HG03175 (cell line): ENCODE data around the gene BNC2.

Experiments
- ATAC-seq: cut with Tn5 transposase; IDR thresholded peaks from one replicate; pipeline ENCODE4 v1.9.1; 2021; ENCODE audit warnings: mild to moderate bottlenecking, moderate library complexity; ENCODE audit not compliant: unreplicated experiment

Gene BNC2

DNA sequence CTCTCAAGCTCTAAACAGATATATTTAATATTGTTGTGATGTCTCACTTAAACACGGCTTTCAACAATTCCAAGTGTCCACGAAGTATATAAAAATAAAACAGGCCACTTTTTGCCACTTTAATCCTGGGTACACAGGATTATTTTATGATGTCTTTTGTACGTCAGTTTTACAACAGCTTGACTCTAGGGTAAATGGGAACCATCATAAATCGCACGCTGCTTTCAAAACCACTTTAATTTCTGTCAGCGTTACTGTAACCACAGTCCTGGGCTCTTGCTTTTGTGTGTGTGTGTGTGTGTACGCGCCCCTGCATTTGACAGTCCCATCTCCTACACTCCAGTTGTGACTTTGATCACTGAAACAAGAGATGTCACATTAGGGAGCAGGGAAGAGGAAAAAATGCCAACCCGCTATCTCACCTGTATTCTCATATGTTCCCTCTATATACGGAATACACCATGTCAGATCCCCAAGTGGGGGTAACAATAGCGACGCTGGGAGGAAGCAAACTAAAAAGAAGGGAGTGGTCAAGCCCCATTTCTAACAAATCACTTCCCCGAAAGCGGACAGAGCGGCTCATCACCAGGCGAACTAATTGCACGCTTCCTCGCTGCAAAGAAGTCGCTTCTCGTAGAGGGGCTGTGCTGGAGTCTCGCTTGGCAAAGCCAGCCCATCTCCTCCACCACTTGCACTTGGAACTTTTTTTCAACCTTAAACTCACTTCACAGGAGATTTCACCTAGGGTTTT, 1.2 kb downstream of the BNC2 start:
- no peak for ATAC-seq

DNA sequence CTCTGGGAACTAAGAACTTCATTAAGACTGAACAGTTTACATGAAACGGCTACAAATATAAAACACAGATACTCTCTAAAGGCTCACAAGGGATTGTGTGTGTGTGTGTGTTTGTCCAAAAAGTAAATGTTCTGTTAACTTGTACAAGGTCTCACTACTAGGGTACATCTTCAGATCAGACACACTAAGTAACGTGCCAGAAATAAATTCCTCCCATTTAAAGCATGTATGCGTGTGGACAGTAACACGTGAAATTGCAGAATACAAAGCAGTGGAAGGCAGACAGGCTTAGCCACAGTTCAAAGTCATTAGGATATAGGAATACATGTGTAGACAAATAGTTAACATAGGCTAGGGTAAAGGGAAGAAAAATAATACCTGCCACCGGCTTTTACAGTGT, 1.8 kb downstream of the BNC2 start:
- no peak for ATAC-seq

DNA sequence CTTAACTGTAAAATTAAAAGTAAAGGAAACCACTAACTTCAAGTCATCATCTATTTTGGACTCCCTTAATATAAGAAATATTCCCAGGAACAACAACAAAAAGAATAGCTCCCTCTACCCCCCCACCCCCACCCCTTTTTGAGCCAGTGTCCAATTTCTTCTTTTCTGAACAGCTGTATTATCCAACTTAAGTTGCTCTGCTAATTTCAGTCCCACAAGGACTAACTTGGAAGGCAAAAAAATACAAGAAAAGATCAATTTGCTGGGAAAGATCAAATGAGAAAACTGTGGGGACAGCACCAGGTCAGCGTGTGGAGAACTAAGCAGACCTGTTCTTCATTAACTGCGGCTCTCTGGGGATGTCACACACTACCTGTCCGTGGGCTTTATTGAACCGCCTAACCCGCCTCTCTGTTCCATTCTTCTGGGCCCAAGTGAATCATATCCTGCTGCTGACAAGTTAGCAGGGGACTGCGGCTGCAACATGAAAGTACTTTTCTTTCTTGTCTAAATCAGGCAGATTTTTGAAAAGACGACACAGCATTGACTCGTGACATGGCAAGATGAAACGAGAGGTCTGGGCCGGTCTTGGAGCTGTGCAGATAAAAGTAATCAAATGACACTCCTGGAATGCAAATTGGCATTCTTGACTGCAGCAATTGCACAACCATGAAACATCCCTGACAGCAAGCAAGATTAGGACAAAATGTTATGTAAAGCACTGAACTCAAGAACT, 2.7 kb downstream of the BNC2 start:
- ATAC-seq = no peak

DNA sequence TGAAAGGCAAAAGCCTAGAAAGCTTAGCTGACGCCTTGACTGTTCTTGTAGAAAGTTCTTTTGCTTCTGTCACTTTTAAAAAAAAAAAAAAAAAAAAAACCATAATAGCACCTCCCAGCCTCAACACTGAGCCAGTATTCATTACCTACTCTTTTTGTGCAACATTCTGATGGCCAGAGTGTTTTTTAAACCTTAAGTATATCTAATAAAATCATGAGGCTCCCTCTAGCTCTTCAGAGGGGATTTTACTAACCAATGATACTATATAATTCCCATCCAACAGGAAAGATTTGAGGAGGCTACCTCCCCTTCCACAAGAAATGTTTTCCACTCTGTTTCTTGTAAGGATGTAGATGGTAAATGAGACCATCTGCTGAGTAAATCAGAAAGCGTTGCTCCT, 3.9 kb downstream of the BNC2 start:
- ATAC-seq = no peak

DNA sequence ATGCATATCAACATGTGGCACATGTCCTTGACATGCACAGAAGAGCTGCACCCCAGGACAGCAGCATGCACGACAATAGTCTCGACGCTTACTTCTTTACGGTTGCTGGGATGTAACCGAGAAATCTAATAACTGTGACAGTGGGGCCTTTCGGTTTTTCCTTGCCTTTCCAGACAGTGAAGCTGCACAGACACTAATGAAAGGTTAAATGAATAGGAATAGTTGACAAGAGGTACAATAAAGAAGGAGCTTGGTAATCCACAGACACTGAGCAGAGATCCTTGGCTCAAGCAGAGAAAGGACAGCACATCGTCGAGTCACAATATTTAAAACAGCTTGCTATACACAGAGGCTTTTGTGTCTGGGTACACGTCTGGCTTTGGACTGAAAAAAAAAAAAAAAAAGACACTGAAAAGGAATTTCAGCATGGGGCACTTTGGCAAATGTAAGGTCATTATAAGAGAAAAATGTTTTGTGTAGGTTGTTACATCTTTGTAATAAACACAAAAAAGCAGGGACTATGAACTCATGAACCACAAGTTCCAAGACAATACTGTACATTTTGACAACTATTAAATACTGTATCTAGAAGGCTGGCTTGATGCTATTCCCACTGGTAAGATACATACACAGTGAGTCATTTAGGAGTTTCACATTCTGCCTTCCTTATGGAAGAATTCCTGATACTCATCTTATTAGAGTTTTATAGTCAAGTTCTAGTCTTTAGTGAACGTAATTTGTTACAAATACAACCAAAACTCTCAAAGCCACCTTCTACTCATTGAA, 5.6 kb downstream of the BNC2 start:
- ATAC-seq = no peak

DNA sequence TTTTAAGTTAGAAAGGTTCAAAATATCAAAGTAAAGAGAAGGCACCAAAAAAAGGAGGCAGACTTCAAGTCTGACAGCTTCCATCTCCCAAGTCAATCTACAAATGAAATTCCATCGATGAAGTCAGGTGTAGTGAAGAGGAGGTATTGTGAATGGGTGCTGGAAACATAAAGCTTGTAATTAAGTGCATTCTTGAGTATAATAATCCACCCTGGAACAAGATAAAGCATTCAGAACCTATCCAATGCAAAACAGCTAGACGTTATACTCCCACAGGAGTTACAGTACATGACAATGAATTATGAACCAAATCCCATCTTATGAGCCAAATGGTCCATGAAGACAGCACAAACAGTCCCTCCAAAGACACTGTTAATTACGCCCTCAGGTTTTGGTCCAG, 22.3 kb downstream of the BNC2 start:
- no peak for ATAC-seq

DNA sequence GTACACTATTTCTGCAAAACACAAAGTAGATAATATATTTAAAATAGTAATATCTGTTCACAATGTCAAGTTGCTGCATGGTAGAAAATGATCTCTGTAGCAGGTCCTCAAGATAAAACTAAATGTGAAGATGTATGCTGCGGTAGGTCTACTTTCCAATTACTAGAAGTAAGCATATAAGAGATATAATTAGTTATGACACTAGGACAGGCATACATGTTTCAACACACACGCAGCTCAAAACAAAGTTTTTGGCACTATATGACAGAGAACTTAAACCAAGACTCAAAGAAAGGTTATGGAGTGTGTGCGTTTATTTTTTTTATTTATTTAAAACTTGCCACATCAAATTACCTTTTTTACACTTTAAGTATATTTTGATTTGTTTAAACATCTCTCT, 23.5 kb downstream of the BNC2 start:
- no peak for ATAC-seq

DNA sequence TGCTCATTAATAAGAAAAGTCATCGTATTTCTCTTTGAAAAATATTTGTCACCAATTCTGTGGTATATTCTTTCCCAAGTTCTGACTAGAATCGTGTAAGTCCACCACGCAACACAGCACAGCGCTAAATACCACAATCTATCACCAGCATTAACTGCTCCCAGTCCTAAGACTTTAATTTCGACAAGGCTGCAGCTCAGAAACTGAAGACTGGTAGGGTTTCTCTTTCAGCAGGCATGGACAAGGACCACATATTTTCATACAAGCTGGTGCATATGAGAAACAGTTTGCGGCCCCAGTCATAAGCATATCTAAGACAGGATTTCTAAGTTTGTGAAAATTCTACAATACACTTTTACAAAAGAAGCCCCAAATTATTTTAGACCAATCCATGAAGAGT, 24.1 kb downstream of the BNC2 start:
- no peak for ATAC-seq

DNA sequence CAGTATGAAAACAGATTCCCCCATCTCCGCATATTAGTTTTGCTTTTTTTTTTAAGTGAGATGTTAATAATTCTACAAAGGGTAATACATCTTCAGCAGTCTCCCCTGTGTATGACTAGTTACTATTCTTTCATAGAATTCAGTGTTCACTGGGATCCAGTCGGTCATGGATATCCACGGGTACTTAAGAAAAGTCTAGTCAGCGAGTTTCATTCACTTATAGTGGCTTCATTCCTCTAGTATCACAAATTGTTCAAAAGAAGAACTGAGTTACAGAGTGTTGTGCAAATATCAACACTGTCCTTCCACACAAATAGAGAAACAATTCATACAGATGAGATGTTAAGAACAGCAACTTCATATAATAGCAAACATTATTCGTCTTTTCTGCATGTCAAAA, 35.7 kb downstream of the BNC2 start:
- ATAC-seq = no peak

DNA sequence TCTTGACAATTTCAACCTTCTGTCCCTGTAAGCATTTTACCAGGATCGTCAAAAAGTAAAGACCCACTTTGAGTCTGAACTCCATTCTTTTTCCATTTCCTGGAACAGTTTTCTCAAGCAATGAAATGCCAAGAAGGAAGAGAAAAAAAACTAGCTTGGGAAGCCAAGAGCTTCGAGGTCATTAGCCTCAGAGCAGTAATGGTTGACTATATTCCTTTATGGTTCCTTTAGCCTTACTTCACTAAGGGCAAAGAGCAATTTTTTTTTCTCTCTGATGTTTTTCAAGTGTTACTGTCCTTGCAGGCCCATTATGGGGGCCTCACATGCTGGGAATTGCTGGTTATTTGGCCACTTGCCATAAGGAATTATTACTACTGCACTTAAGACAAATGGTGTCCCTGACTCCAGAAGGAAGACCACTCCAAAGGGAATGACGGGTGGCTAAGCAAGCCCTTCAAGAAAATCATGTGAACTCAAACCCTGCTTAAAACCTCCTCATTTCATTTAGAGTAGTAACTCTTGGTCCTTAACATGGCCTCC, 37.1 kb downstream of the BNC2 start:
- ATAC-seq = no peak

DNA sequence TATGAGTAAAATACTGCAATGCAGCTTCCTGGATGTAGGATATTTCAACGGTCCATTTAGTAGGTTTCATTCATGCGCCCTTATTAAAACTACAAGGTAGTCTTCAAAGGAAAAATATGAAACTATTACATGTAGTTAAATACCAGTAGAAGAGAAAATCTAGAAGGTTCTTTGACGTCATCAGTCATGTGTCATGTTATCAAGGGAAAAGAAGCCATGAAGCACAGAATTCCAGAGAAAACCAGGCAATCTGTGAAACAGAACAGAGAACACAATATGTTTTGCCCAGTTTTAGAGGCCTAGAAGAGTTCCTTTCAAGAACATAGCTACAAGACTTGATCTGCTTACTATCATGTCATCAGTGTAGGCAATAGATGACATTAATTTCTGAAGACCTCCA, 38.4 kb downstream of the BNC2 start:
- ATAC-seq = no peak

DNA sequence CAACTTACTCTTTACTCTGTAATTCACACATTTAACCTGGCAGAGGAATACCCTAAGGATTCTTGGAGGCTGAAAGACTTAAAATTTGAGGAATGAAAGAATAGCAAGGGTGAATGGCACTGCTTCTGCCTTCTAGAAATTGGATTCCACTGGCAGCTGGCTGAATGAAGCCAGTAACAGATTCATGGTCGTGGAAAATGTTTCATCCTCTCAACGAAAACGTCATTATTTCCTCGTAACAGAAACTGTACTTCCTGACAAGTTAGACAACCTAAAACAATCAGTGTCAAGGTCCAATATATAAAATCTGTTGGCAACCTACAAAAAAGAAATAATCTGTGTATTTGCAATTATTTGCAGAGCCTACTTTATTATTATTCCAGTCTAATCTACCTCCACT, 39.7 kb downstream of the BNC2 start:
- ATAC-seq = no peak

DNA sequence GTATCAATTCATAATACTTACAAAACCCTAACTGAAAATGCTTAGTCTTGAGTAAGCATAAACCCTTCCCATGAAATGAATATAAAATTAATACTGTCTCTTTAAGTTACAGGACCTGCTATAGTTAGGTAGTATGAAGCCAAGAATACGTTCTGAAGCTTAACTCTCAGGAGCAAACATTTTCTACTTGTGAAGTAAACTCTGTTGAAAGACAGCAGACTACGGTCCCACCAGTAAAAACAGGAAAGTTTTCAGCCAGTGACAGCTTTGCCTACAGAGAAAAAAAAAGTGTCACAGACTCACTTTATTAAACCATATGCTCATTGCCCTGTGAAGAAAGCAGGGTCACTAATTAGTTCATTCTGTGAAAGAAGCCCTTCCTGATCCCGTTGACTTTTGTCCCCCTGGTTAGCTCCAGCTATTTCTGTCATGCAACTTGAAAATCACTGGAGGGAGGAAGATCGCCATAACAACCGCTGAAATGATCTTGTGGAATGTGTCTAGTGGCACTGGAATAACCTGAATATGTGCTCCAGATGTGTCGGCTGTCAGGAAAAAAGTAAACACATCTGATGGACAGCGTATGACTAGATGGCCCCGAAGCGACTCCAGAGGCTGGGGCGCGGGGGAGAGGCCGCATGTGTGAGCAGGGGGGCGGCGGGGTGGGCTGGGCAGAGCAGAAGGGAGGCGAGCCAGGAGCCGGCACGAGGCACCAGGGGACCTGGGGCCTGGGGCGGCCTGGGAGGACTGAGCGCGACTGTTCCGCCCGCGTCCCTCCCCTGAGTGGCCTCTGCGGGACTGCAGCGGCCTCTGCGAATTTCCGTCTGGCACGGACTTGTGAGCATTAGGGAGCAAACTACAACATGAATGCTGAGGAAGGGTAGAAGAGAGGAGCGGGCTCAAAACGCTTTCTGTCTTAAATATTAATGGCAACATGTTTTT, 41.9 kb downstream of the BNC2 start:
- no peak for ATAC-seq

DNA sequence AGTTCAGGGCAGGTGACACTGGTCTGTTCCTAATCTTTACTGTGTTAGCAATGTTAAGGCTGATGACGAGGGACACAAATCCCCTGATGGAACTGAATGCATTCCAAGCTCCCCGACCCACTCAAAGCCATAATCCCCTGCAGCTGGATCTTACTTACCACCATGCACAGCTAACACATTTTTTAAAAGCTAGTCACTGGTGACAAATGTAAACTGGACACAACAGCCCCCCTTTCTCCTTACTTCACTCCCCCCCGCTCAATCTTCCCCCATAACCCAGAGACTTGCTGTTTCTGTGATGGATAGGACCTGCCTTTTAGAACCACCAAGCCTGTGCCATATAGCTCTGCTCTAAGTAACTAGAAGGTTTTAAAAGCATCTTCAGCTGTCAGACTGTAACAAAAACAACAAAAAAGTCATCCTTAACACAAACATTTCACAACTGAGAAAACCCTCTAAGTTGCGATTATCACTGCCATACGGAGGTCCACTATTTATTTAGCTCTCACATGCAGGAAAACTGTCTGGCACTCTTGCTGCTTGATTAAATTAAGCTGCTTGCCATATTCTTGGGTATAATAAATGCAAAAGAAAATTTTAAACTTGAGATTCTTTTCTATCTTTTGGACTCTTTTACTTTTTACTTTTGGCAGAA, 44.4 kb downstream of the BNC2 start:
- ATAC-seq = no peak

DNA sequence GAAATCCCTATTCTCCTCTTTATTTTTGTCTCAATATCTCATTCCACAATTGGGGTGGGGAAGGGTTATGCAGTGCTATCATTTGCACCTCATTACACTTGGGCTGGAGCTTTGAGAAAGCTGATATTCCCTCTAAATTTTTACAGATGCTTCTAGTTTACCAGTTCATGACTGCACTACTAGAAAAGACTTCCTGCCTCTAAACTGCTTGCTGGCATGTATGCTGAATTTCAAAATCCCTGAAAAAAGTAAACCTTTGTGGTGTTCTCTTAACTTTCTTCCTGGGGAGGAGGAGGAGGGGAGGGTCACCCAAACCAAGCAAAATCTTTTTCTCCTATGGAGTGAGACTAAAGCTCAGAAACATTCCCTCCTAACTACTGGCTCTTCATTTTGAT, 45.1 kb downstream of the BNC2 start:
- no peak for ATAC-seq

DNA sequence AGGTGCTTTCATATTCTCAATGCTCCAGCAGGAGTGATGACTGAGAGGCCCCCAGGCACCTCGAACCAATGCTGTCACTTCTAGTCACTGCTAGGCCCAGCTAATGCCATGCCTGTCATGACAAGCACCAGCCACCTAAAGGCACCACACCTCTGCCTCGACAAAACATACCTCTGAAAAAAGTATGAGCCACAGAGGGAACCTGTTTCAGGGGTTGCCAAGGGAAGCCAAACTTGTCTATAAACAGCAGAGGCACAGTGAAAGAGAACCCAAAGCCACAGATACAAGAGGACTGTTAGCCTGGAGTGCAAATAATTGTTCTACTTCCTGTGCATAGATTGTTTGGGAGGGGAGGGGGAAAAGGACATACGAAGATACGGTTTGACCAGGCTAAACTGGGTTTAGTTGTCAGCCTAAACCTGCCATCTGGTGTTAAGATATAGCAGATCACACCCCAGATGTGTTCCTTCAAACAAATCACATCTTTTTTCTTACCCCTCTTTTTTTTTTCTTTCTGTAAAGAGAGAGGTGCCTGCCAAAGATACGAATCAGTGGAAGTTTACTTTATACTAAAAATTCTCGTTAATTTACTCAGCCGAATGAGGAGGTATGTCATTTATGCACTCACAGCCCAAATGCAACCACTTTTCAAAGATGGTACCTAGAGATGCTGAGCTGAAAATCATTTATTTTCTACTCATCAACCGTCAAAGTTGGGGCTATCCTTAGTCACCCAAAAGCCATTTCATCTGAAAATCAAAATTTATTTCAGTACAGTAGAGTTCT, 45.7 kb downstream of the BNC2 start:
- ATAC-seq = no peak

DNA sequence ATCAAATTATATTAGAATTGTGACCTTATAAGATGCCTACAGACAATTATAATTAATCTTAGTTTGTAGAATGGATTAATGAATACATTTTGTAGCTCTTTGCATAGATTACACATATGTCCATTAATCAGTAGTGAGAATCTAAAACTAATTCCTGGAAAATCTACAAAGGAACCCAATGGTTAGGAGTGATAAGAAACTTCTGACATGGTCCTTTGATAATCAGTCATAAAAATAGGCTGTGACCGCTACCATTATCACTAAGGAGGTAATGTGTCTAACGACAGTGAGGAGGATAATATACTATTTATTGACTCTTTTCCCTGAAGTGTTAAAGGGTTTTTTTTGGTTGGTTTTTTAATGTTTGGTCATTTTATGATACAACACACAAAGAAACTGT, 46.6 kb downstream of the BNC2 start:
- no peak for ATAC-seq

DNA sequence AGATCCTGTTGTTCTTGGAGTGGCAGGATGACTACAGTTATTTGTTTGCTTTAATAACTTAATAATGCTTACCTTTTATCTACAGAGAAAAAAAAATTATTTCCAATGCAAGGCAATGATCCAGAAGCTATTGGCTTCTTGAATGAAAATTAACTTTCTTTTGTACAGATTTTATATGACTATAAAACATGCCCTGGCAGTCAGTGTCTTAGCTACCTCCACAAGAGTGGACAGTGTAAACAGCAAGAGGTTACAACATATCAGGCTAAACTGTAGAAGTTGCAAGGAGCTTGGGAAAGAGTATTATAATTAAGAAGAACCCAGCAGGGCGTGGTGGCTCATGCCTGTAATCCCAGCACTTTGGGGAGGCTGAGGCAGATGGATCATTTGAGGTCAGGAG, 49.1 kb downstream of the BNC2 start:
- ATAC-seq = no peak

DNA sequence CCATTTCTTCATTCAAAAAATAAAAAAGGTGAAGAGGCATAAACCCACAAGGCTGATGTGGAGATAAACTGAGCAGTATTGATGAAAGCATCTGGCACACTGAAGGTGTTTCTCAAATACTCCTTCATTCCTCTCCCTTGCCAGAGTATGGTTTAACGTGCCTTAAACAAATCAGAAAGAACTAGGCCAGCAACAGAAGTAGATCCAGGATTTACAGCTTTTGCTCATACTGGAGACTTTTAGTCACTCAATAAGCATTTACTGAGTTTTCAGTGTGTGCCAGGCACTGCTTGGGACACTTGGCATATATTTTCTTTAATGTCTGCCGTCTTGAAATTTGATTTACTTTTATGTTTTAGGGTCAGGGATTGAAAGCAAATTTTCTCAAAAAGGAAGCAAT, 53.0 kb downstream of the BNC2 start:
- ATAC-seq = no peak
